Ishikawa (cell line): ENCODE measurements around the gene LSAMP.

Source experiments
- EGR1 ChIP-seq: IDR thresholded peaks from 2 replicates; pipeline ENCODE4 v1.6.1; 2012
- ZBTB7A ChIP-seq: IDR thresholded peaks from 2 replicates; pipeline ENCODE4 v1.6.1; 2012; ENCODE audit warnings: low read depth

DNA sequence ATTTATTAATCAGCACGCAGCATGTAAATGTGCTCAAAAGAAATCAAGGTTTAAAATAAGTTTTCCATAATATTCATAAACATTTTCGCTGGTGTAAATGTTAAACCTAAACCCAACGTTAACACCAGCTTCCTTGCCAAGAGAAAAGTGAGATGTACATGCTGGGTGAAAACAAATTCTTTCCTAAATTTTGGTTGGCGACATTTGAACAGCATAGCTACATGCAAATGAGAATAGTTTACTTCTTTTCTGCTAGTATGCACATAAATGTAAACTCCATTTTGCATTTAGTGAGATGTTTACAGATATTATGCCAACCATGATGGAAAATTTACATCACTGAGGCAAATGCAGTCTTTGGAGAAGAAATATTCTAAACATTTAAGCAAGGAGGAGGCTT, 639.8 kb downstream of the LSAMP start:
- TF ChIP-seq ZBTB7A (no peak), EGR1 (no peak)
